NCI-H2227 treated with DMSO at 0.1 percent for 48 hours (cell line): ENCODE results near the gene CADPS.
A peak's percentile ranks its signal among the peaks of the same experiment; 100 is the strongest.

Experiments used
- DNase-seq: peaks from one replicate; lab custom pipeline; 2025; lab: John Stamatoyannopoulos, UW

Gene CADPS

DNA sequence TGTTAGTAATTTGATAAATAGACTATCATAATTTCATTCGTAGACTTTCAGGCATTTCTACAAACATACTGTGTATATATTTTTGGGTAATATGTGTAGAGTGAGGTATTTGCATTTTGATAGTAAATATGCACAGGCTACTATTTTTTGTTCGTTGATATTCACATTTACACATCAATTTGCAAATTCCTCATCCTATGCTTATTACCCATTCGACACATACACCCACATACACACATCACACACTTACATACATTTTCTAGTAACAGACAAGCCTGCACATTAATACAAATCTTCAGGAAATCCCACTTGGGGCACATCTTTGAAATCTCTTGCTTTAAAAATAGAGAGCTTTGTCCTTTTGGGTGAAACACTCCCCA, 373.9 kb downstream of the CADPS start:
- no peak for DNase-seq

DNA sequence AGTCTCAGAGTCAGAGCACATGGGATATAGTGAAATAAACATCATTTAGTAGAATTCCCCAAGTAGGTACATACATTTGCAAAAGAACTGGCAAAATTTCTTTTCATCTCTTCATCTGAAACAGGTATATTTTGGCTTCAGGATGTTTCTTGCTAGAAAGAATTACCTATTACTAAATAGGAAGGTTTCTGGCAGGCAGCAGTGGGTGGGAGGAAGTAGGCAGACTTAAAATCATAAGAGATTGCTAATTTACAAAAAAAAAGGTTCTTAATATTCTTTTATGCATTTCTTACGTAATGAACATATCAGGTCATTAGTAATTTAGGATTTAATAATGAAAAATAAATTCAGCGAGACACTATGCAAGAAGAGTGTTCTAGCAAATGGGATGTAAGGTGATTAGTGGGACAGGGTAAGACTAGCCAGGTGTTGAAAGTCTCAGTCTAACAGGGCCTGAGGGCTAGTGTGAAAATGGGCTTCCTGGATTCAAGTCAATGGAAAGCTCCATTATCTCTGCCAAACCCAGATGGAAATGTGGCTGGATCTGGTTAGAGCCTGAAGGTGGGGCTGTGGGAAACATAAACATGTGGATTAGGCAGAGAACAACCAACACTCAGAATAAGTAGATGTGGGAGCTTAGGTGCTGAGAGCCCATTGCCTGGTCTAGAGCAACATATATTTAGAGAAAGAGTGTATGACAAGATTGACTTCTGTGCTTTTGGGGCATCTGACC, 374.5 kb downstream of the CADPS start:
- DNase-seq, result no peak

DNA sequence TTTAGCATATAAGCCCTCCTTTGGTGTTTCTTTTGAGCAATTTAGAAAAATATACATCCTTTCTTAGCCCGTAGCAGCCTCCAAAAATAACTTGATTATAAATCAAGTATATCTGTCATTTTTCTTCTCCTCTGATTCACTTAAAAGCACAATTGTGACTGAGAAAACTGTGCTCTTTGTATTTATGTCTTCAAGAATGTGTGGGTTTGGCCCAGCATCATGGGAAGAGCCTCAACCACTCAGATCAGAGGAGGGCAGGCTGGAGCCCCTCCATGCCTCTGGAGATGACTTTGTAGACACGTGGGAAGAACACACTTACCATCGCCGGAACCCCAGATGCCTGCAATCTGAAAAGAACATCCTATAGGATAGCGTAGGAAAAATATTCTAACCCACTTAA, 378.1 kb downstream of the CADPS start:
- DNase-seq, result no peak

DNA sequence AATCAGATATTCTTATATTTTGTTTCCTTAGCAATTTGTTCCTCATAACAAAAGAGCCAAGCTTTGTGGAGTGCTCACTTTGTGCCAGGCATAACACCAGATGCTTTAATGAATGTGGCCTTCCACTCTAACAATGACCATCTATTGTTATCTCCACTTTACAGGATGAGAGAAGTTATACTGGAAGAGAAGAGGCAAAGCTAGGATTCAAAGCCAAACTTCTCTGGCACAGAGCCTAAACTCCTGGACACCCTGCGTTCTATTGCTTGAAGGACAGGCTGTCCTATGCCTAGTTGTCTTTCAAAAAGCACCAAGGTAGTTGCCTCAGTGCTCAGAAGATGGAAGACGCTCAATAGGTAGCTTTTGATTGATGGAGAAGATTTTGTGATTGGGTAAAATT, 378.7 kb downstream of the CADPS start:
- DNase-seq, result no peak

DNA sequence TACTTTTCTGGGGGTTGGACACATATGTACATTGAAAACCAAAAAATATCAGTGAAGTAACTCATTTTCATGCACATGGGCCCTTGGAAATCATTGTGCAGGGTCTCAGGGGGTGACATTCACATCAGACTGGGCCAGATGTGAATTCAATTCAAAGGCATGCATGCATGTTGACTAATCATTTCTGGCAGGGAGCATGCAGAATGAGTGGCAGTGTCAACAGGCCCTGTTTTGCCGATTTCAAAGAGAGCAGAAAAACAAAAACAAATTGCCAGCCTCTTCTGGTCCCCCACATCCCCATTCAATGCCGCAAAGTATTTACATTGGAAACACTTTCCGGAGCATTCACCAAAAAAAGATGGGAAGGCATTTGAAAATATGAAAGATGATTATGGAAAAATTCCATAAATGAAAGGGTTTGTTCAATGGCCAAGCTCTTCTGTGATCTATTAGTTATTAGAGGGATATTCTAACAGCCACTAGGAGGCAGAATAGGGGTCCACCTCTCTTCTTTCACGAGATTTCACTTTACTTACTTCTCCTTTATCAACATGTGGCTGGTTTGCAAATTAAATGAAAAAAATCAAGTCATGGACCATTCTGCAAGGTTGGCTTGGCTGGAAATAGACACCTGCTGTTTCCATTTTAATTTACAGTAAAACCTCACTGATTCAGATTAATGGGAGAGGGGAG, 382.0 kb downstream of the CADPS start:
- DNase-seq, result no peak

DNA sequence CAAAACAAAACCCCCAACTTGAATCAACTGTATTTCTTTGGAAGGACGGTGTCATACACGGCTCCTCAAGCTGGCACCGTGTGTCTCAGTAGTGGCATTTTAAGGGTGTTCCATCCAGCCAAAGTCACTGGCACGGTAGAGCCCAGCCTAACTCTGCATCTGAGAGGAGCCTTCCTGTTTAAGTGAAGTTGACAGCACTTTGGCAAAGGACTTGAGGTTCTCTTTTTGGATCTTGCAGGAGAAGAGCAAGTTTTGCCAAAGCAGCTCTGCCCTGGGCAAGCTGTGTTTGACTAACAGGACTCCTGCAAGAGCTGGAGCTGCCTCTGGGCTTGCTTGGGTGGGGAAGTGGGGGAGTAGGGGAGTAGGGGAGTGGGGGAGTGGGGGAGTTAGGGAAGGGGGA, 392.3 kb downstream of the CADPS start:
- no peak for DNase-seq

DNA sequence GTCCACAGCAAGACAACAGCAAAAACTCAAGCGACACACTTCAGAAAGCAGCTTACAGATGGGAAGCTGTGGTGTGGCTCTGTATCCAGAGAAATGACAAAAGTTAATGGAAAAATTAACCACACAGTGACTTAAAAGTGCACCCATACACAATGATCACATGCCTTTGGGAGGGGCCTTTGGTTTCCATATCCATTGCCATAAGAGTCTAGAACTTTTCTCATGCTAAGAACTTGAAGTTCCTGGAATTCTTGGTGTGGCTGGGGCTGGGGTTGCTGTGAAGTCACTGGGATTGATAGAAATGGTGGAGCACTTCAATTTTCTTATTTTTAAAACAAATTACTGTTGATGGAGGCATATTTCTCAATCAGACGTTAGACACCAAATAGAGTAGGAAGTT, 393.3 kb downstream of the CADPS start:
- DNase-seq, result no peak

DNA sequence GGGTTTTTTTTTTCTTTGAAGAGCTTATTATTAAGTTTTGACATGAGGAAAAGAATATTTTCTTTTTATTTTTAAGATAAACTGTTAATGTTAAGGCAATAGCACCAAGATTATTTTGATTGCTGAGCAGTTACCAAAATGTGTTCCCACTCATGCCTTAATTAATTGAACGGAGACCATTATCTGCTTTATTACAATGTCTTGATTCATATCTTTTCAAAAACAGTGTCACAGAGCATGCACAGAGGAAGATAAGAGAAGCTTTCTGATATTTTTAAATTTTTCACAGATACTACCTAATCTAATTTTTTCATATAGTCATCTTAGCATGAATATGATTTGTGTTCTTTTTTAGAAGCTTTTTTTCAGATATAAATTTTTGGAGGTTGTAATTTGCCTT, 395.2 kb downstream of the CADPS start:
- no peak for DNase-seq

DNA sequence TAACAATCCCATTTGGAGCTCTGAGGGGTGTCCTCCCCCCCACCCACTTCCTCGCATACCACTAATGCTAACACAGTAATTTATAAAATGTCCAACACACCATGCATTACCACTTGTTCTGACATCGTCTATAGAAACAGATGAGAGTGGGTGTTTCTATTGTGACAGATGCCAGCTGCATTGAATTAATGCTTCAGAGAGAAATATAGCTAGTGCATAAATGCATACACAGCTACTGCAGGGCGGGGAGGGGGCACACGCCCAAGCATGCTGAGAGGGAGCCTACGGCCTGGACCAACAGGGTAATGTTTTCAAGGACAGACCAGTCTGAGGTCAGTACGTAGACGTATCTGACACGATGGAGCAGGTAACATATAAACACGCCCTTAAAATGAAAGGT, 395.9 kb downstream of the CADPS start:
- peak; percentile 7 for DNase-seq

DNA sequence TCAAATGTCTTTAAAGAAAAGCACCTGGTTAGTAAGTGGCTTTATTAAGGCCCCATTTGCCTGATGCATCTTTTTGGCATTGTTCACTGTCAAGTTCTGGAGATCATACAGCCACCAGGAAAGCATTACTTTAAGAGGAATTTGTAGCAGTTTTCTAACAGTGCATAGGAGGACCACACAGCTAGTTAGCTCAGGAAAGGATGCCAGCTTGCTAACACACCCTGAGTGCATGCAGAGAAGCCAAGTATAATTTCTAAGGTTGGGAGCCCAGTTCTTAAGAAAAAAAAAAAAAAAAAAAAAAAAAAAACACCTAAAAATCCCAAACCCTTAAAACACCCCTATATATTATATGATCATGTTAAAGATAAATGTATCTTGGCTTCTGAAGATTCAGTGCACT, 399.9 kb downstream of the CADPS start:
- DNase-seq, result no peak

DNA sequence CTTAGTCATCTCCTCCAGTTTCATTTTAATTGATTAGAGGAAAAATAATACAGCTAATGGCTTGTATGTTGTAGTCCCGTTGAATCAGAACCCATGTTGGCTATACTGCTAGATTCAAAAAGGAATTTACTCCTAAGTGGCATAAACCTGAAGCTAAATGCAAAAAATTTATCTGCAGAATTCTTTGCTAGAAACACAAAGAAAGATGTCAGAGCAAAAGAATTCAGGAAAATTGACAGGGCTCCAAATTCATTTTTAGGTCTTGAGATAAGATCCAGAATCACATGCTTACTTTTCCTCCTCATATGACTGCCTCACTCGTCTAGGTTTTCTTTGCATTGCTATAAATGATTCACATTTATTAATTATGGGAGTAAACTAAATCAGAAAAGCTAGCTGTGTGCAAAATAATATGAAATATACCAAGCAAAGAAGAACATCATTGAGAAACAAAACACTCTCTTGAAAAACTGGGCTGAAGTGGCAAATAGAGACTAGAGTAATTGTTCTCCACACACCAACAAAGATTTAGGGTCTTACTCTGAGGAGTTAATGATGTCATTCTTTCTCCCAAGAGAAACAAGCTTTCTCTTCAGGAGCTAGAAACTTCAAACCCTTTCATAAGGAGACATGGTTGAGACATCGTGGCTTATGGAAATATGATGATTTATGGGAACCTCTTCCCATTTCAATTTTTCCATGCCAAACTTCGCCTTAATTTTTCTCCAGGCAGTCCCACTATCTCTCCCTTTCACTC, 407.1 kb downstream of the CADPS start:
- DNase-seq, result no peak

DNA sequence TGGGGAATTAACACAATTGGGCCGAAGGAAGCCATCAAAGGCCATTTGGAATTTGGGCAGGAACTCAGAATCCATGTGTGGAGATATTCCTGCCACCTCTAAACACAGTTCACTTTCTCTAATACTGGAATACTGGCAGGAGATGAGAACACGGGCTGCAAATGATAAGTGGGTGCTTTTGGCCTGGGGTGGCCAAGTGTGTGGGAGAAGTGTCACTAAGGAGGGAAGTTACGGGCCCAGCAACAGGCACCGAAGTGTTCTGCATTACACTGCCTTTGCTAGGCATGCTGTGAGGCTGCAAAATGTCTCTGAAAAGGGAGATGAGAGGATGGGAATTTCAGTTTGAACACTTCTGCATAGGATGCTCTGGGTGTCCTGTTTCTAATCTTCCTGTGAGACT, 412.4 kb downstream of the CADPS start:
- no peak for DNase-seq

DNA sequence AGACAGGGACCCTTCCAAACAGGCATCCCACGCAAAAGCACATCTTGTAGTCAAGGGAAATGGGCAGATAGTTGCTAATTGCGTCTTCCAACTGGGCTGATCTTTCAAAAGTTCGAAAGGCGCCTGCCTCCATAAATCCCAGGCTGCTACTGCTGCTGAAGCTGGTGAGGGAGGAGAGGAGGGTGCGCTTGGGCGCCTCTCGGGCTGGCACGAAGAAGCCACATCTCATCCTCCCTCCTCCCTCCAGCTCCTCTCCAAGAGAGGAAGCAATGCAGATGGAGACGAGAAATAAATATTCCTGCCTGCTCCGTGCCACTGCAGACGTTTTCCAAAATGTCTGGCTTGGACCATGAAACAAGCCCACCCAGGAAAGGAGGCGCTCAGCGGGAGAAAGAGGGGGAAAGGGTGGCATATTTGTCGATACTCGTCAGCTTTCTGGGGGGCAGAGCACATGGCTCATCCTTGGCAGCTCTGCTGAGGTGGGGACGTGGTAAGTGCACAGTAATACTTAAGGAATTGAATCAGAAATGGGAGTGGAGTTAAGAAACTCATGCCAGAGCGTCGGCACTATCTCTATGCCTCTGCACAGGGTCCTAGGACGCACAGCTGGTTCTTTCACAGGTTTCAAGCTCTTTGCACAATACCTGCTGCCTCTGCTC, 413.0 kb downstream of the CADPS start:
- DNase-seq, result no peak

DNA sequence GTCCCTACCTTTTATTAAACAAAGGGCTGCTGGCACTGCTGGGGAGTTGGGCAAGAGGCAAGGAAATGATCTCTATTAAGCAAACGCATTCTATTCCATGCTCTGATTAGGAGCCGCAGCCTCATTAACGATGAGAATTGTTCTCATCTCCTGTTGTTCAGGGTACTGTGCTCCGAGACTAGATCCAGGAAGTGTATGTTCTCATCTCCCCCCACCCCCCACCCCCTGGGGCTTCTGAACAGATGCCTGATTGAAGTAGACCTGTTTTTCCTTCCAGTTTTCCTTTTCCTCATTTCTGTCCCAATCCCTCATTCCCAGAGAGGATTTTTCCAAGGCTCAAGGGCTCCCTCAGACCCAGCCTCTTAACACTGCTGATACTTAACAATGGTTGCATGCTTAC, 420.3 kb downstream of the CADPS start:
- DNase-seq, result no peak

DNA sequence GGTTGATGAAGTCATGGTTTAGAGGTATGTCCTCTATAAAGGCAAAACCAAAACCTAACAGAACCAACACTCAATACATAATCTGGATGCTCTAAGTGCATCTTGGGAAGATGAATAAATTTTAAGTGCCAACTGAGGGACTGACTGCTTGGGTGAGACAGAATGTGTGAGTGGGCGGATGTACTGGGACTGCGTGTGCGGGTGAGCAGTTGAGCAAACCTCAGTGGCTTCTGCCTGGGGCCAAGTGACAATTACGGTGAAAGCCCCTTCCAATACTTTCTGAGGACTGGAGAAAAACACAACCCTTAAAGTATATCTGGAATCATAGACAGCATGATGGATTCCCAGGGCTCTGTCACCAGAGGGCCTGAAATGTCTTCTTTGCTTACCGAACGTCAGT, 421.8 kb downstream of the CADPS start:
- DNase-seq, result no peak

DNA sequence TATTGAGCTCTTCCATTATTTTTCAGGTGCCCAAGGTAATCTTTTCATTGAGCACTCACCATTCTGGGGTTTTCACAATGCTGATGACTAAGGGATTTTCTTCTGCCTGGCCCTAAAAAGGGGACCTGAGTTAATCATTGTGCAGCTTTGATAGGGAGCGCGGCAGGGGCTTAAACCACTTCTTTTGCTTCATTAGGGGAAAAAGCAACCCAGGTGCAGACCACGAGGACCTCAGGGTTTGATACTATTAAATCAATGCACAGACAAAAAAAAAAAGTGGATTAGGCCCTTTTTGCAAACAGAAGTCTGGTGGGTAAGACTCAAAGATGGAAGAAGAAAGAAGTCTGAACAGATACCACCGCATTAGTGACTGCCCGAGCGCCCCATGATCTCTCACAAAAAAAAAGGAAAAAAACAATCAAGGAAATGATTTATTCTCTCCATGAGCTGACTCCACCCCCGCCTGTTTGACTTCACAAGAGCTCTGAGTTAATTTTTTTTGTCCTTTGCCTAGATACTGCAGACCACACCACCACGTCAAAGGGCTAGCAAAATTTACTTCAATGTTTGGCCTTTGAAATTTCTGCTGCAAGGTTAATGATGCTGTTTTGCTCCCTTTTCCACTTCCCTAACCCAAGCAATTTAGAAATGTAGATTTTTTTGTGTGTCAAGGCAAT, 423.9 kb downstream of the CADPS start:
- DNase-seq, result no peak

DNA sequence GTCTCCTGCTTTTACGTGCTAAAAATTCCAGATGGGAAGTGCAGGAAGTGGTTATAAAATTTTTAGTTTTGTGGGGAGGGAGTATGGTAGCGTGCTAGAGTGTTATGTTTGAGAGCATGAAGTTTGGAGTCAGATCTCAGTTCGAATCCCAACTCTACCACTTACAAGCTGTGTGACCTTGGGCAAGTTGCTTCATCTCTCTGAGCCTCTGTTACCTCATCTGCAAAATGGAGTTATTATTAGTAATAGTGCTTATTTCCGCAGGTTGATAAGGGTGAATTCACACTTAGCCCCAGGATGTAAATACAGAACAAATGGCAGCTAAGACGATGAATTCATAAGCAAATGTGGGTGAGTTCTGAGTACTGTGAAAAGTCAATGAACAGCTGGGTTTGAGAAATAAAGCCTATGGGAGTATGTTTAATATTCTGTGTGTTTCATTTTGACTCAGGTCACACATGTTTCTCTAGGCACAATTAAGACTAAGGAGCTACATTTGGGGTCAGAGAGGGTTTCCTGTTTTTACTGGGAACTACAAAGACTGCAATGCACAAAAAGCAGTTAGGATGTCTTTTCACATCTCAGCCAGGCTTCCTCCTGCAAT, 428.8 kb downstream of the CADPS start:
- no peak for DNase-seq

DNA sequence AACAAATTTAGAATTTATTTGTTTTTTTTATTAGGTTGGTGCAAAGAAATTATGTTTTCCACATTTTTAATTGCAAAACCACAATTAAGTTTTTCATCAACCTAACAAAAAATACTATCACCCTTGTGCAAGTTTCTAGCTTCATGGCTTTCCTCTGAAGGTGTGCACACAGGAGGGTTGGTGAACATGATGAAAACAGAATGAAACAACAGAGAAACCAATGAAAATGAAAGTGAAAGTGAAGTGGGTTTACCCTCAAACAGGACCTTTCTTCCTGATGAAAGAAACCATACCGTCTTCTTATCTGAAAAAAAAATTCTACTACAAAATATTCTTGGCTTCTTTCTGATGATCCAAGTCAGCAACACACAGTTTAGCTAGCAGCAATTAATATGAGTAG, 429.9 kb downstream of the CADPS start:
- peak; percentile 2 for DNase-seq

DNA sequence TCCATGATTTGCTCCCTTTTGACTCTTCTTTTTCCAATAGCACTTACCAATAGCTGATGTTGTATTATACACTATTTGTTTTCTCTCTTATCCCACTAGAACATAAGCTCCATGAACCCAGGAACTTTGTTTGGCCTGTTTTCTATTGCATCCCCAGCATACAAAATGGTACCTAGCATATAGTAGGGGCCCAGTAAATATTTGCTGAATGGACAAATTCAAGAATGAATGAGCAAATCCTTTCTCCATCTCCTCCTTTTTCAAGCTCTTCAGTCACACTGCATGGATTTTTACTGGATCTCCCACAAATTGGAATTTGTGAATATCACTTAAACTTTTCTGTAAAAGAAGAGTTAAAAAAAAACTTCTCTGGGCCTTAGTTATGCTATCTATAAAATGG, 435.2 kb downstream of the CADPS start:
- DNase-seq, result no peak

DNA sequence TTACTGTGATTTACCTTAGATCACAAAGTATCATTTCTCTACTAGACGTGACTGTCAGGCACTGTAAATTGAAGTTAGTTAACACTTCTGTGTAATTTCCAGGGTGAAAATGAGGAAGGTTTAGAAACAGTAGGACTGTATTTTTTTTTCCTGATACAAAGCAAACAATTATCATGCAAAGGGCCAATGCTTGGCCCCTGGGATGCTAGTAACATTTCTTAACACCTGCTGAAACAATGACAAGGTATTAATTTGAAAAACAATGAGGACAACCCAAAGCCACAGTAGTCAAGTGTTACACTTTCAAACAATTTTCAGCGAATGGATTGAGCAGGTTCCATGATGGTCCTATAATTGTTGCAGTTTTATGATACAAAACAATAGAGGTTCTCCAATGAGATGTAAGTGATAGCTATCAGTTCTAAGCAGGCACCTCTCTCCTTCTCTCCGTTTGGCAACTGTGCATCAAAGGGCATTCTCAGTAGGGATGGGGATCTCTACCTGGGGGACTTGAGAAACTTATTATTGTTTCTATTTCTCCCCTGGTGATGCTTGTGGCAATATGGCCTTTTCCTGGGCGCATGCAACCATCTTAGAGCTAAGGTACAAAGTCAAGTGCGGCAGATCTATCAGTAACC, 435.9 kb downstream of the CADPS start:
- DNase-seq, result no peak

DNA sequence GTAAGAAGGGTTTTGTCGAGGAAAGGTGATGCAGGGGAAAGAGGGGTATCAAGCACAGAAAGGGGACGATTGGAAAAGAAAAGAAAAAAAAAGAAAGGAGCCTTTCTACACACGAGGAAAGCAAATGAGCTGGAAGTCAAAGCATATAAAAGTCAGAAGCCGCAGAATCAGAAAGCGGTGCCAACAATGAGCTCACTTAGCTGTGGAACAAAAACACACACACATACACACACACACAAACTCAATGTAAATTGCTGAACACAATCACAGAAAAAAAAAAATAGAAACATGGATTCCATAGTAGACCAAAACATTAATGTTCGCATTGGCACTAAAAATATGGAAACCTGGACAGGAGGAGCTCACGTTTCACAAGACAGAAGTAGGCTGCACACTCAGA, 438.4 kb downstream of the CADPS start:
- DNase-seq, result no peak
